Measurements from ENCODE around the gene ZC3H7A. TPM values are rescaled to one million over a fixed set of nuclear protein-coding genes. Genes with fewer than 3 reads are reported as not detected.
A peak's percentile ranks its signal among the peaks of the same experiment; 100 is the strongest.

The ZC3H7A gene
- total and polyA plus RNA-seq, 10 of the 15 experiments (the other 5 are each of a cell fraction or from before 2014, with no cell fraction given), result 46.3 to 188 (median 68.6) TPM

DNA sequence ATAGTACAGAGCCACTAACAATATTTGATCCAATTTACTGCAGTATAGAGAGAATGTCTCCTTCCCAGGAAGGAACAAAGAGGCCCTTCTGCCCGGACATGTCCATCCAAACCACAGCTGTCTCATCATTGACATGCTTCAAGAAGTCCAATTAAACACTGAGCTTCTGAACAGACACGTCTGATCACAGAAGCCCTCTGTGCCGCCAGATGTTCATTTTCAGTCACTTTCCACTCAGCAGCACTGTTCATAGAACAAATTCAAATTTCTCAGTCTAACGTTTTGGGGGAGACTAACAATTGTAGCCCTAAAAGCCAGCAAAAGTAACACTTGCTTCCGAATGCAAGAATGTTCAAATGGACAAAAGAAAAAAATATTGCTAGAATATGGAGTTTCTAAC is 15.3 kb downstream of the ZC3H7A start (continued):
- TF ChIP-seq, protein P1, sequence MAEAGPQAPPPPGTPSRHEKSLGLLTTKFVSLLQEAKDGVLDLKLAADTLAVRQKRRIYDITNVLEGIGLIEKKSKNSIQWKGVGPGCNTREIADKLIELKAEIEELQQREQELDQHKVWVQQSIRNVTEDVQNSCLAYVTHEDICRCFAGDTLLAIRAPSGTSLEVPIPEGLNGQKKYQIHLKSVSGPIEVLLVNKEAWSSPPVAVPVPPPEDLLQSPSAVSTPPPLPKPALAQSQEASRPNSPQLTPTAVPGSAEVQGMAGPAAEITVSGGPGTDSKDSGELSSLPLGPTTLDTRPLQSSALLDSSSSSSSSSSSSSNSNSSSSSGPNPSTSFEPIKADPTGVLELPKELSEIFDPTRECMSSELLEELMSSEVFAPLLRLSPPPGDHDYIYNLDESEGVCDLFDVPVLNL (IDR thresholded peaks at IDR 0.05; ENCODE audit: low read depth, low read length), result no peak
- TF ChIP-seq ZNF384 (IDR thresholded peaks at IDR 0.05; ENCODE audit: borderline replicate concordance, low read depth, low read length), result no peak
- TF ChIP-seq MEF2B (IDR thresholded peaks at IDR 0.05; ENCODE audit: partially characterized antibody, poor library complexity, severe bottlenecking), result no peak
- no peak for TF ChIP-seq YBX1 (IDR thresholded peaks at IDR 0.05)
- TF ChIP-seq PML (IDR thresholded peaks at IDR 0.05; ENCODE audit: low read length), result no peak; the same call in 1 of the 2 replicates
- TF ChIP-seq ZNF217 (IDR thresholded peaks at IDR 0.05), result no peak
- TF ChIP-seq ZSCAN29 (IDR thresholded peaks at IDR 0.05), result no peak
- TF ChIP-seq, protein P2, sequence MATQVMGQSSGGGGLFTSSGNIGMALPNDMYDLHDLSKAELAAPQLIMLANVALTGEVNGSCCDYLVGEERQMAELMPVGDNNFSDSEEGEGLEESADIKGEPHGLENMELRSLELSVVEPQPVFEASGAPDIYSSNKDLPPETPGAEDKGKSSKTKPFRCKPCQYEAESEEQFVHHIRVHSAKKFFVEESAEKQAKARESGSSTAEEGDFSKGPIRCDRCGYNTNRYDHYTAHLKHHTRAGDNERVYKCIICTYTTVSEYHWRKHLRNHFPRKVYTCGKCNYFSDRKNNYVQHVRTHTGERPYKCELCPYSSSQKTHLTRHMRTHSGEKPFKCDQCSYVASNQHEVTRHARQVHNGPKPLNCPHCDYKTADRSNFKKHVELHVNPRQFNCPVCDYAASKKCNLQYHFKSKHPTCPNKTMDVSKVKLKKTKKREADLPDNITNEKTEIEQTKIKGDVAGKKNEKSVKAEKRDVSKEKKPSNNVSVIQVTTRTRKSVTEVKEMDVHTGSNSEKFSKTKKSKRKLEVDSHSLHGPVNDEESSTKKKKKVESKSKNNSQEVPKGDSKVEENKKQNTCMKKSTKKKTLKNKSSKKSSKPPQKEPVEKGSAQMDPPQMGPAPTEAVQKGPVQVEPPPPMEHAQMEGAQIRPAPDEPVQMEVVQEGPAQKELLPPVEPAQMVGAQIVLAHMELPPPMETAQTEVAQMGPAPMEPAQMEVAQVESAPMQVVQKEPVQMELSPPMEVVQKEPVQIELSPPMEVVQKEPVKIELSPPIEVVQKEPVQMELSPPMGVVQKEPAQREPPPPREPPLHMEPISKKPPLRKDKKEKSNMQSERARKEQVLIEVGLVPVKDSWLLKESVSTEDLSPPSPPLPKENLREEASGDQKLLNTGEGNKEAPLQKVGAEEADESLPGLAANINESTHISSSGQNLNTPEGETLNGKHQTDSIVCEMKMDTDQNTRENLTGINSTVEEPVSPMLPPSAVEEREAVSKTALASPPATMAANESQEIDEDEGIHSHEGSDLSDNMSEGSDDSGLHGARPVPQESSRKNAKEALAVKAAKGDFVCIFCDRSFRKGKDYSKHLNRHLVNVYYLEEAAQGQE (IDR thresholded peaks at IDR 0.05; ENCODE audit: low read depth, low read length), result no peak
- TF ChIP-seq, protein P3, sequence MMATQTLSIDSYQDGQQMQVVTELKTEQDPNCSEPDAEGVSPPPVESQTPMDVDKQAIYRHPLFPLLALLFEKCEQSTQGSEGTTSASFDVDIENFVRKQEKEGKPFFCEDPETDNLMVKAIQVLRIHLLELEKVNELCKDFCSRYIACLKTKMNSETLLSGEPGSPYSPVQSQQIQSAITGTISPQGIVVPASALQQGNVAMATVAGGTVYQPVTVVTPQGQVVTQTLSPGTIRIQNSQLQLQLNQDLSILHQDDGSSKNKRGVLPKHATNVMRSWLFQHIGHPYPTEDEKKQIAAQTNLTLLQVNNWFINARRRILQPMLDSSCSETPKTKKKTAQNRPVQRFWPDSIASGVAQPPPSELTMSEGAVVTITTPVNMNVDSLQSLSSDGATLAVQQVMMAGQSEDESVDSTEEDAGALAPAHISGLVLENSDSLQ (IDR thresholded peaks at IDR 0.05), result peak; percentile 87
- no peak for TF ChIP-seq ELK1 (IDR thresholded peaks at IDR 0.05; ENCODE audit: low read depth, low read length)
- TF ChIP-seq ZNF24 (IDR thresholded peaks at IDR 0.05), result no peak
- no peak for TF ChIP-seq MYC (IDR thresholded peaks at IDR 0.05; ENCODE audit: insufficient read depth, insufficient read length, insufficient replicate concordance, low read length, severe bottlenecking)
- TF ChIP-seq ATF7 (IDR thresholded peaks at IDR 0.05; ENCODE audit: low read depth), result no peak
- peak; percentile 81 for TF ChIP-seq SMAD1 (IDR thresholded peaks at IDR 0.05; ENCODE audit: low read depth, partially characterized antibody)
- no peak for TF ChIP-seq YY1 (IDR thresholded peaks at IDR 0.05; ENCODE audit: low read depth, low read length)
- no peak for TF ChIP-seq NFXL1 (IDR thresholded peaks at IDR 0.05; ENCODE audit: borderline replicate concordance)
- peak; percentile 56 for TF ChIP-seq CREM (IDR thresholded peaks at IDR 0.05; ENCODE audit: low read depth)
- TF ChIP-seq PAX8 (IDR thresholded peaks at IDR 0.05), result no peak
- TF ChIP-seq CBFB (IDR thresholded peaks at IDR 0.05; ENCODE audit: low read depth), result no peak
- TF ChIP-seq, protein P4, sequence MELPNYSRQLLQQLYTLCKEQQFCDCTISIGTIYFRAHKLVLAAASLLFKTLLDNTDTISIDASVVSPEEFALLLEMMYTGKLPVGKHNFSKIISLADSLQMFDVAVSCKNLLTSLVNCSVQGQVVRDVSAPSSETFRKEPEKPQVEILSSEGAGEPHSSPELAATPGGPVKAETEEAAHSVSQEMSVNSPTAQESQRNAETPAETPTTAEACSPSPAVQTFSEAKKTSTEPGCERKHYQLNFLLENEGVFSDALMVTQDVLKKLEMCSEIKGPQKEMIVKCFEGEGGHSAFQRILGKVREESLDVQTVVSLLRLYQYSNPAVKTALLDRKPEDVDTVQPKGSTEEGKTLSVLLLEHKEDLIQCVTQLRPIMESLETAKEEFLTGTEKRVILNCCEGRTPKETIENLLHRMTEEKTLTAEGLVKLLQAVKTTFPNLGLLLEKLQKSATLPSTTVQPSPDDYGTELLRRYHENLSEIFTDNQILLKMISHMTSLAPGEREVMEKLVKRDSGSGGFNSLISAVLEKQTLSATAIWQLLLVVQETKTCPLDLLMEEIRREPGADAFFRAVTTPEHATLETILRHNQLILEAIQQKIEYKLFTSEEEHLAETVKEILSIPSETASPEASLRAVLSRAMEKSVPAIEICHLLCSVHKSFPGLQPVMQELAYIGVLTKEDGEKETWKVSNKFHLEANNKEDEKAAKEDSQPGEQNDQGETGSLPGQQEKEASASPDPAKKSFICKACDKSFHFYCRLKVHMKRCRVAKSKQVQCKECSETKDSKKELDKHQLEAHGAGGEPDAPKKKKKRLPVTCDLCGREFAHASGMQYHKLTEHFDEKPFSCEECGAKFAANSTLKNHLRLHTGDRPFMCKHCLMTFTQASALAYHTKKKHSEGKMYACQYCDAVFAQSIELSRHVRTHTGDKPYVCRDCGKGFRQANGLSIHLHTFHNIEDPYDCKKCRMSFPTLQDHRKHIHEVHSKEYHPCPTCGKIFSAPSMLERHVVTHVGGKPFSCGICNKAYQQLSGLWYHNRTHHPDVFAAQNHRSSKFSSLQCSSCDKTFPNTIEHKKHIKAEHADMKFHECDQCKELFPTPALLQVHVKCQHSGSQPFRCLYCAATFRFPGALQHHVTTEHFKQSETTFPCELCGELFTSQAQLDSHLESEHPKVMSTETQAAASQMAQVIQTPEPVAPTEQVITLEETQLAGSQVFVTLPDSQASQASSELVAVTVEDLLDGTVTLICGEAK (IDR thresholded peaks at IDR 0.05; ENCODE audit: borderline replicate concordance), result 0 out of 2 replicates have a peak, but pooled peaks have one; percentile 15
- TF ChIP-seq HCFC1 (IDR thresholded peaks at IDR 0.05; ENCODE audit: low read length), result no peak
